ENCODE results near the gene NEDD4L.

The NEDD4L gene

GRCh38 chr18:58290116-58290695 is 246.2 kb downstream of the NEDD4L start:
- Histone ChIP-seq H3K4me3 (ENCODE audit: insufficient read length, low read depth) (no peak overlapping the region), H3K4me1 (ENCODE audit: insufficient read depth, insufficient read length) (no peaks in the 10 kb centered on the region), H3K9me3 (ENCODE audit: insufficient read depth, low read length) (no peaks in the 10 kb centered on the region), H3K36me3 (ENCODE audit: insufficient read depth, insufficient read length, low read length) (no peaks in the 10 kb centered on the region), H3K9ac (ENCODE audit: insufficient read length, low read depth) (no peak overlapping the region), H3K27me3 (ENCODE audit: insufficient read depth, insufficient read length) (no peaks in the 10 kb centered on the region)
- no peak for DNase-seq (ENCODE audit: low read depth, low spot score)
- TF ChIP-seq YY1 (IDR thresholded peaks at IDR 0.05; ENCODE audit: insufficient read depth, insufficient read length) (no peak), ZNF274 (IDR thresholded peaks at IDR 0.05; ENCODE audit: low read depth, low read length) (no peak), SUZ12 (IDR thresholded peaks at IDR 0.05; ENCODE audit: extremely low read depth, insufficient read depth, insufficient read length) (no peak)

GRCh38 chr18:58291131-58291530 is 247.1 kb downstream of the NEDD4L start:
- Histone ChIP-seq H3K4me1 (ENCODE audit: insufficient read depth, insufficient read length) (no peaks in the 10 kb centered on the region), H3K4me3 (ENCODE audit: insufficient read length, low read depth) (no peak overlapping the region), H3K9me3 (ENCODE audit: insufficient read depth, low read length) (no peaks in the 10 kb centered on the region), H3K27me3 (ENCODE audit: insufficient read depth, insufficient read length) (no peaks in the 10 kb centered on the region), H3K36me3 (ENCODE audit: insufficient read depth, insufficient read length, low read length) (no peaks in the 10 kb centered on the region), H3K9ac (ENCODE audit: insufficient read length, low read depth) (no peak overlapping the region)
- DNase-seq (ENCODE audit: low read depth, low spot score): no peak
- TF ChIP-seq SUZ12 (IDR thresholded peaks at IDR 0.05; ENCODE audit: extremely low read depth, insufficient read depth, insufficient read length): no peak
- no peak for TF ChIP-seq ZNF274 (IDR thresholded peaks at IDR 0.05; ENCODE audit: low read depth, low read length)
- no peak for TF ChIP-seq YY1 (IDR thresholded peaks at IDR 0.05; ENCODE audit: insufficient read depth, insufficient read length)

DNA sequence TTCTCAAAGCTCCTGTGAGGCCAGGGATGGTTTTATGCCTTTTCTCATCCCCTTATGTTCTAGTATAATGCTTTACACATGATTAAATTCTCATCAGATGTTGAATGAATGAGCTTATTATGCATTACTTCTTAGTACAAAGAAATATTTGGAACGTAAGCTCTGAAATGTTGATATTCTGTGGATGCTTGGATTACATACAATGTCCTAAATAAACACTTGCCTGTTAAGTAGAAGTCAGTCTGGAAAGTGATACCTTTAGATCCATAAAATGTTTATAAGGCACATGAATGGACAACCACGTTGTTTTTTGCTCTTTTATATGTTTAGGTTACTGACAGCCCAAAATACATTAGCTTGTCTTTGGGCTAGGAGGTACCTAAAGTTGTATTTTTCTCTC is 248.6 kb downstream of the NEDD4L start:
- H3K27me3 ChIP-seq (ENCODE audit: insufficient read depth, insufficient read length): no peaks in the 10 kb centered on the region
- H3K36me3 ChIP-seq (ENCODE audit: insufficient read depth, insufficient read length, low read length): no peaks in the 10 kb centered on the region

GRCh38 chr18:58297198-58297597 is 253.2 kb downstream of the NEDD4L start:
- no peak for DNase-seq (ENCODE audit: low read depth, low spot score)
- Histone ChIP-seq H3K4me1 (ENCODE audit: insufficient read depth, insufficient read length) (no peaks in the 10 kb centered on the region), H3K9ac (ENCODE audit: insufficient read length, low read depth) (no peak overlapping the region), H3K9me3 (ENCODE audit: insufficient read depth, low read length) (no peaks in the 10 kb centered on the region), H3K27me3 (ENCODE audit: insufficient read depth, insufficient read length) (no peaks in the 10 kb centered on the region), H3K36me3 (ENCODE audit: insufficient read depth, insufficient read length, low read length) (no peaks in the 10 kb centered on the region), H3K4me3 (ENCODE audit: insufficient read length, low read depth) (no peak overlapping the region)
- TF ChIP-seq SUZ12 (IDR thresholded peaks at IDR 0.05; ENCODE audit: extremely low read depth, insufficient read depth, insufficient read length): no peak
- TF ChIP-seq YY1 (IDR thresholded peaks at IDR 0.05; ENCODE audit: insufficient read depth, insufficient read length): no peak
- no peak for TF ChIP-seq ZNF274 (IDR thresholded peaks at IDR 0.05; ENCODE audit: low read depth, low read length)

More for the DNA sequence above, 248.6 kb downstream of the NEDD4L start:
- Histone ChIP-seq H3K9me3 (ENCODE audit: insufficient read depth, low read length) (no peaks in the 10 kb centered on the region), H3K9ac (ENCODE audit: insufficient read length, low read depth) (no peak overlapping the region), H3K4me3 (ENCODE audit: insufficient read length, low read depth) (no peak overlapping the region), H3K4me1 (ENCODE audit: insufficient read depth, insufficient read length) (no peaks in the 10 kb centered on the region)
- TF ChIP-seq ZNF274 (IDR thresholded peaks at IDR 0.05; ENCODE audit: low read depth, low read length) (no peak), YY1 (IDR thresholded peaks at IDR 0.05; ENCODE audit: insufficient read depth, insufficient read length) (no peak), SUZ12 (IDR thresholded peaks at IDR 0.05; ENCODE audit: extremely low read depth, insufficient read depth, insufficient read length) (no peak)
- DNase-seq (ENCODE audit: low read depth, low spot score): no peak

DNA sequence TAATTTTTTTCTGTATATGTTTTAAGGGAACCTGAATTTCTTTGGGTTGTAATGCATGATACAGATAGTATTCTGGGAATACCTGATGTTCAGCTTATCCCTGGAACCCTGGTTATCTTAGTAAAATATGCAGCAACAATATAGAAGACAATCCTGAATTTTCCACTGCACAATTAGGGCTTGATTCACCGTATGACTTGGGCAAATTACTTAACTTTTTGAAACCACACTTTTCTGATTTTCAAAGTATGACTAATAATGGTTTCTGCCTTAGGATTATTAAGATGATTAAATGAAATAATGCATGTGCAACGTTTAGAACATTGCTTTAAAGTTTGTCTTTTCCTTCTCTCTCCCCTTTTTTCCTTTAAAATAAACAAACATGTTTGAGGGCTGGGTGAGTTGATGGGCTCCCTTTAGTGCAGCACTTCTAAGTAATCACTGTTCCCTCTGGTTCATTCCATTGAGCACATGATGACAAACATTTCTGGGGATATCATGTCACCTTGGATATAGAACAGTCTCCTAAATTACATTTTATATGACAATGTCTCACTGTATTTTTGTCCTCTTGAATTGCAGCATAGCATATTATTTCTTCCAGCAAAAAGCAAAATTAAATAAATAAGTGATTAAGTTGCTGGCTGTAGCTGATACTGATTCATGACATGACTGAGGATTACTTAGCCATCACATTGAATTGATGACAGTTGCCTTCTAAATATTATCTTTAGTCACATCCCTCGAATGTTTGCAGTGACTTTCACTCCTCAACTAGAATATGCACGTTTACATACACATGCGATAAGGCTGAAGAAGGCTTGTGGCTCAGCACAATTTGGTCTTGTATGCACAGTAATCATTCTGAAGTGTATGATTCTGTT is 254.5 kb downstream of the NEDD4L start:
- Histone ChIP-seq H3K9me3 (ENCODE audit: insufficient read depth, low read length) (no peaks in the 10 kb centered on the region), H3K4me3 (ENCODE audit: insufficient read length, low read depth) (no peak overlapping the region), H3K9ac (ENCODE audit: insufficient read length, low read depth) (no peak overlapping the region), H3K4me1 (ENCODE audit: insufficient read depth, insufficient read length) (no peaks in the 10 kb centered on the region), H3K27me3 (ENCODE audit: insufficient read depth, insufficient read length) (no peaks in the 10 kb centered on the region), H3K36me3 (ENCODE audit: insufficient read depth, insufficient read length, low read length) (no peaks in the 10 kb centered on the region)
- no peak for DNase-seq (ENCODE audit: low read depth, low spot score)
- TF ChIP-seq SUZ12 (IDR thresholded peaks at IDR 0.05; ENCODE audit: extremely low read depth, insufficient read depth, insufficient read length) (no peak), YY1 (IDR thresholded peaks at IDR 0.05; ENCODE audit: insufficient read depth, insufficient read length) (no peak), ZNF274 (IDR thresholded peaks at IDR 0.05; ENCODE audit: low read depth, low read length) (no peak)

DNA sequence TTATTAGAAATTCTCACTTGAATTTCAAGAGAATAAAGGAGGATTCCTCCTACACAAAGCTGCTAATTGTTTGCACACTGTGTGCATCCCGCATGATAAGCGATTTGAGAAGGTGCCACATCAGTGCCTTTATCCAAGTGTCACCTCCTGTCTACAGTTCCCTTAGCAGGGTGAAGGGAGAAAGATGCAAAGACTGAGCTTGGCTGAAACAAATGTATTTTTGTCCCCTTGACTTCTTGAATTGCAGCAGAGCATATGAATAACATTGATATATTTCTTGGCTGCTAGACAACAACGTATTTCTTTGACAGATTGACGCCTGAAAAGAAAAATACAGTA is 255.1 kb downstream of the NEDD4L start:
- Histone ChIP-seq H3K27me3 (ENCODE audit: insufficient read depth, insufficient read length) (no peaks in the 10 kb centered on the region), H3K9me3 (ENCODE audit: insufficient read depth, low read length) (no peaks in the 10 kb centered on the region), H3K4me3 (ENCODE audit: insufficient read length, low read depth) (no peak overlapping the region), H3K9ac (ENCODE audit: insufficient read length, low read depth) (no peak overlapping the region), H3K4me1 (ENCODE audit: insufficient read depth, insufficient read length) (no peaks in the 10 kb centered on the region), H3K36me3 (ENCODE audit: insufficient read depth, insufficient read length, low read length) (no peaks in the 10 kb centered on the region)
- no peak for TF ChIP-seq SUZ12 (IDR thresholded peaks at IDR 0.05; ENCODE audit: extremely low read depth, insufficient read depth, insufficient read length)
- no peak for TF ChIP-seq YY1 (IDR thresholded peaks at IDR 0.05; ENCODE audit: insufficient read depth, insufficient read length)
- no peak for TF ChIP-seq ZNF274 (IDR thresholded peaks at IDR 0.05; ENCODE audit: low read depth, low read length)
- no peak for DNase-seq (ENCODE audit: low read depth, low spot score)

- DNase-seq (ENCODE audit: low read depth, low spot score): no peak
- Histone ChIP-seq H3K27me3 (ENCODE audit: insufficient read depth, insufficient read length) (no peaks in the 10 kb centered on the region), H3K9me3 (ENCODE audit: insufficient read depth, low read length) (0 out of 2 replicates have a peak, but pooled peaks cover under 1% of the 10 kb centered on the region), H3K36me3 (ENCODE audit: insufficient read depth, insufficient read length, low read length) (no peaks in the 10 kb centered on the region), H3K4me1 (ENCODE audit: insufficient read depth, insufficient read length) (no peaks in the 10 kb centered on the region), H3K9ac (ENCODE audit: insufficient read length, low read depth) (no peak overlapping the region), H3K4me3 (ENCODE audit: insufficient read length, low read depth) (no peak overlapping the region)
- TF ChIP-seq YY1 (IDR thresholded peaks at IDR 0.05; ENCODE audit: insufficient read depth, insufficient read length) (no peak), SUZ12 (IDR thresholded peaks at IDR 0.05; ENCODE audit: extremely low read depth, insufficient read depth, insufficient read length) (no peak), ZNF274 (IDR thresholded peaks at IDR 0.05; ENCODE audit: low read depth, low read length) (no peak)
Measured at GRCh38 chr18:58299936-58300335, 255.9 kb downstream of the NEDD4L start.

Data from NT2/D1 (cell line).